ENCODE data around the gene PITPNM3. TPM values are rescaled to one million over a fixed set of nuclear protein-coding genes. Genes with fewer than 3 reads are reported as not detected.
A peak's percentile ranks its signal among the peaks of the same experiment; 100 is the strongest.

The PITPNM3 gene
- total and polyA plus RNA-seq, 5 donors from 2014 or later, result 0.12 to 0.20 TPM; not detected in 3

- Histone ChIP-seq H3K4me1 (ENCODE audit: control insufficient read depth, insufficient read depth, low read length, poor library complexity, severe bottlenecking) (no peaks in the 10 kb centered on the region), H3K9me3 (ENCODE audit: control insufficient read depth in 2 of 2, low read length in 2 of 2) (no peaks in the 10 kb centered on the region), H3K27me3 (ENCODE audit: control insufficient read depth, insufficient read depth, low read length) (no peaks in the 10 kb centered on the region), H3K4me3 (ENCODE audit: low read depth, low read length) (no peak overlapping the region), H3K27ac (ENCODE audit: insufficient read depth, low read length, poor library complexity, severe bottlenecking) (no peak overlapping the region), H3K36me3 (ENCODE audit: control insufficient read depth, insufficient read depth, low read length) (peaks cover 44% of the 10 kb centered on the region)
- peaks cover 68% of the 10 kb centered on the region for H3K36me3 Mint-ChIP-seq
- ATAC-seq (ENCODE audit: low read depth in 2 of 2) (no peak), DNase-seq (no peak)
- H3K4me3 Mint-ChIP-seq, result no peak overlapping the region
- no peak overlapping the region for H3K27ac Mint-ChIP-seq
- H3K9me3 Mint-ChIP-seq, result peaks cover 0 to 6% (median 0%) of the 10 kb centered on the region in 7 donors
- H3K27me3 Mint-ChIP-seq, result no peaks in the 10 kb centered on the region
- no peaks in the 10 kb centered on the region for H3K4me1 Mint-ChIP-seq
Measured at GRCh38 chr17:6583411-6583810, 27.1 kb upstream of the PITPNM3 start.

DNA sequence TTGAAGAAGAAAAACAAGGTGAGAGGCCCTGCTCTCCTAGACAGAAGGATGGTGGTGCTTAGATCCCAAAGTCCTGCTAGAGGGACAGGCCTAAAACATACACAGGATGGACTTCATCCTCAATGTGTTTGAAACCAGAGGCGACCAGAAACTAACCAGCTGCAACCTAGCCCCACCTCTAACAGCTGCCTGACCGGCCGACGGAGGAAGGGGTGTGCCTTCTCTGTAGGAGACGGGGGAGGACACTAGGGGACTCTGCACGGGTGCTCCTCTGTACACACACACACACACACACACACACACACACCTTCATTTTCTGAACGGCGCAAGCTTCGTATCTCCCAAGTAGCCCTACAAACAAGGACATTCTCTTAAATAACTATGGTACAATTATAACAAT is 24.3 kb upstream of the PITPNM3 start:
- Mint-ChIP-seq H3K36me3 (peaks cover 60% of the 10 kb centered on the region), H3K27ac (no peak overlapping the region), H3K4me3 (no peak overlapping the region), H3K9me3 (peaks cover 0 to 1% (median 0%) of the 10 kb centered on the region in 7 donors), H3K4me1 (peaks cover 0 to 7% (median 2%) of the 10 kb centered on the region in 4 donors), H3K27me3 (no peaks in the 10 kb centered on the region)
- no peaks in the 10 kb centered on the region for H3K9me3 ChIP-seq (ENCODE audit: control insufficient read depth in 2 of 2, low read length in 2 of 2)
- DNase-seq (no peak), ATAC-seq (ENCODE audit: low read depth in 2 of 2) (no peak)
- H3K4me1 ChIP-seq (ENCODE audit: control insufficient read depth, insufficient read depth, low read length, poor library complexity, severe bottlenecking), result peaks cover 3% of the 10 kb centered on the region
- H3K27ac ChIP-seq (ENCODE audit: insufficient read depth, low read length, poor library complexity, severe bottlenecking), result no peak overlapping the region
- peaks cover 26% of the 10 kb centered on the region for H3K36me3 ChIP-seq (ENCODE audit: control insufficient read depth, insufficient read depth, low read length)
- H3K4me3 ChIP-seq (ENCODE audit: low read depth, low read length), result no peak overlapping the region
- H3K27me3 ChIP-seq (ENCODE audit: control insufficient read depth, insufficient read depth, low read length), result no peaks in the 10 kb centered on the region

GRCh38 chr17:6578491-6578890 is 22.1 kb upstream of the PITPNM3 start:
- Histone ChIP-seq H3K27ac (ENCODE audit: insufficient read depth, low read length, poor library complexity, severe bottlenecking) (no peak overlapping the region), H3K9me3 (ENCODE audit: control insufficient read depth in 2 of 2, low read length in 2 of 2) (no peaks in the 10 kb centered on the region), H3K4me3 (ENCODE audit: low read depth, low read length) (no peak overlapping the region), H3K36me3 (ENCODE audit: control insufficient read depth, insufficient read depth, low read length) (peaks cover 14% of the 10 kb centered on the region), H3K27me3 (ENCODE audit: control insufficient read depth, insufficient read depth, low read length) (no peaks in the 10 kb centered on the region), H3K4me1 (ENCODE audit: control insufficient read depth, insufficient read depth, low read length, poor library complexity, severe bottlenecking) (peaks cover 12% of the 10 kb centered on the region)
- no peak for DNase-seq
- no peak for ATAC-seq (ENCODE audit: low read depth in 2 of 2)
- Mint-ChIP-seq H3K36me3 (peaks cover 41% of the 10 kb centered on the region), H3K4me1 (peaks cover 0 to 18% (median 8%) of the 10 kb centered on the region in 4 donors), H3K9me3 (peaks cover 0 to 1% (median 0%) of the 10 kb centered on the region in 7 donors), H3K4me3 (no peak overlapping the region), H3K27ac (no peak overlapping the region), H3K27me3 (no peaks in the 10 kb centered on the region)

GRCh38 chr17:6577686-6578263 is 21.4 kb upstream of the PITPNM3 start:
- ATAC-seq (ENCODE audit: low read depth in 2 of 2) (no peak), DNase-seq (no peak)
- H3K9me3 Mint-ChIP-seq, result no peaks in the 10 kb centered on the region

GRCh38 chr17:6576038-6576785 is 19.9 kb upstream of the PITPNM3 start:
- ATAC-seq (ENCODE audit: low read depth in 2 of 2), result no peak
- peaks cover 0 to 18% (median 8%) of the 10 kb centered on the region in 4 donors for H3K4me1 Mint-ChIP-seq
- no peak overlapping the region for H3K4me3 ChIP-seq (ENCODE audit: low read depth, low read length)

More at GRCh38 chr17:6577686-6578263, 21.4 kb upstream of the PITPNM3 start:
- Histone ChIP-seq H3K36me3 (ENCODE audit: control insufficient read depth, insufficient read depth, low read length) (peaks cover 14% of the 10 kb centered on the region), H3K27ac (ENCODE audit: insufficient read depth, low read length, poor library complexity, severe bottlenecking) (no peak overlapping the region), H3K27me3 (ENCODE audit: control insufficient read depth, insufficient read depth, low read length) (no peaks in the 10 kb centered on the region), H3K4me1 (ENCODE audit: control insufficient read depth, insufficient read depth, low read length, poor library complexity, severe bottlenecking) (peaks cover 12% of the 10 kb centered on the region), H3K9me3 (ENCODE audit: control insufficient read depth in 2 of 2, low read length in 2 of 2) (no peaks in the 10 kb centered on the region), H3K4me3 (ENCODE audit: low read depth, low read length) (no peak overlapping the region)
- Mint-ChIP-seq H3K4me3 (no peak overlapping the region), H3K4me1 (peaks cover 0 to 18% (median 8%) of the 10 kb centered on the region in 4 donors), H3K27ac (peak overlapping the region in 1 of 3 donors; percentile 49), H3K36me3 (peaks cover 33% of the 10 kb centered on the region), H3K27me3 (no peaks in the 10 kb centered on the region)

DNA sequence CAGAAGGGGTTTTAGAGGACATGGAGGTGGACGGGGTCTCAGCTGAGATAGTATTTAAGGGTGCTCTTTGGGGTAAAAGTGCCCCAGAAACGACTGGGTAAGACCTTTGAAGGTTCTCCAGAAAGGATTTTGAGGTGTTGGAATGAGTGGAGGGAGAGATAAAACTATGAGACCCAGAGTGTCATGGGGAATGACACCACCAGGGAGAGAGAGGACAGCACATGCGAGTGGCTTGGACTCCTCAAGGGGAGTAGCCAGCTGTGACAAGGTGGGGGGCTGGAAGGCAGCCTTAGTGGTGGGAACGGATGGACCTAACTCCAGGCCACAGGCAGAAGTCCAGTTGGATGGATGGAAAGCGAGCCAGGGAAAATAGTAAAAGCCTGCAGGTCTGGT is 19.2 kb upstream of the PITPNM3 start:
- H3K9me3 Mint-ChIP-seq, result no peaks in the 10 kb centered on the region
- Histone ChIP-seq H3K9me3 (ENCODE audit: control insufficient read depth in 2 of 2, low read length in 2 of 2) (no peaks in the 10 kb centered on the region), H3K27me3 (ENCODE audit: control insufficient read depth, insufficient read depth, low read length) (no peaks in the 10 kb centered on the region), H3K27ac (ENCODE audit: insufficient read depth, low read length, poor library complexity, severe bottlenecking) (no peak overlapping the region), H3K4me1 (ENCODE audit: control insufficient read depth, insufficient read depth, low read length, poor library complexity, severe bottlenecking) (peaks cover 12% of the 10 kb centered on the region), H3K4me3 (ENCODE audit: low read depth, low read length) (no peak overlapping the region), H3K36me3 (ENCODE audit: control insufficient read depth, insufficient read depth, low read length) (peaks cover 14% of the 10 kb centered on the region)
- peak overlapping the region; percentile 16 to 78 (median 62) for H3K27ac Mint-ChIP-seq
- peaks cover 24% of the 10 kb centered on the region for H3K36me3 Mint-ChIP-seq
- H3K27me3 Mint-ChIP-seq, result no peaks in the 10 kb centered on the region
- DNase-seq (no peak), ATAC-seq (ENCODE audit: low read depth in 2 of 2) (no peak)
- peaks cover 0 to 18% (median 8%) of the 10 kb centered on the region in 4 donors for H3K4me1 Mint-ChIP-seq
- H3K4me3 Mint-ChIP-seq, result peak overlapping the region in 1 of 4 donors; percentile 50

More at GRCh38 chr17:6576038-6576785, 19.9 kb upstream of the PITPNM3 start:
- Mint-ChIP-seq H3K27me3 (no peaks in the 10 kb centered on the region), H3K27ac (peak overlapping the region in 2 of 3 donors; percentile 23 to 78), H3K4me3 (no peak overlapping the region), H3K36me3 (peaks cover 24% of the 10 kb centered on the region), H3K9me3 (no peaks in the 10 kb centered on the region)
- peaks cover 12% of the 10 kb centered on the region for H3K4me1 ChIP-seq (ENCODE audit: control insufficient read depth, insufficient read depth, low read length, poor library complexity, severe bottlenecking)
- peaks cover 14% of the 10 kb centered on the region for H3K36me3 ChIP-seq (ENCODE audit: control insufficient read depth, insufficient read depth, low read length)
- no peak for DNase-seq
- no peak overlapping the region for H3K27ac ChIP-seq (ENCODE audit: insufficient read depth, low read length, poor library complexity, severe bottlenecking)
- no peaks in the 10 kb centered on the region for H3K27me3 ChIP-seq (ENCODE audit: control insufficient read depth, insufficient read depth, low read length)
- no peaks in the 10 kb centered on the region for H3K9me3 ChIP-seq (ENCODE audit: control insufficient read depth in 2 of 2, low read length in 2 of 2)

GRCh38 chr17:6574687-6575595 is 18.6 kb upstream of the PITPNM3 start:
- DNase-seq, result peak in 1 of 3 donors; percentile 47
- Mint-ChIP-seq H3K4me1 (peaks cover 0 to 18% (median 8%) of the 10 kb centered on the region in 4 donors), H3K4me3 (peak overlapping the region in 3 of 4 donors; percentile 8 to 50 (median 28))

More at GRCh38 chr17:6574687-6575595, 18.6 kb upstream of the PITPNM3 start:
- no peaks in the 10 kb centered on the region for H3K9me3 Mint-ChIP-seq
- Histone ChIP-seq H3K9me3 (ENCODE audit: control insufficient read depth in 2 of 2, low read length in 2 of 2) (no peaks in the 10 kb centered on the region), H3K36me3 (ENCODE audit: control insufficient read depth, insufficient read depth, low read length) (peaks cover 14% of the 10 kb centered on the region), H3K27me3 (ENCODE audit: control insufficient read depth, insufficient read depth, low read length) (no peaks in the 10 kb centered on the region), H3K4me1 (ENCODE audit: control insufficient read depth, insufficient read depth, low read length, poor library complexity, severe bottlenecking) (peaks cover 12% of the 10 kb centered on the region), H3K27ac (ENCODE audit: insufficient read depth, low read length, poor library complexity, severe bottlenecking) (no peak overlapping the region), H3K4me3 (ENCODE audit: low read depth, low read length) (no peak overlapping the region)
- ATAC-seq (ENCODE audit: low read depth in 2 of 2), result peak; percentile 59 to 78
- peak overlapping the region in 2 of 3 donors; percentile 62 to 78 for H3K27ac Mint-ChIP-seq
- no peaks in the 10 kb centered on the region for H3K27me3 Mint-ChIP-seq
- H3K36me3 Mint-ChIP-seq, result peaks cover 24% of the 10 kb centered on the region

All from CD4-positive, CD25-positive, alpha-beta regulatory T cell (primary cell).